Activated naive CD8-positive, alpha-beta T cell treated with anti-CD3 and anti-CD28 coated beads, Interleukin-2, amount 50 U/mL, for 24 hours (primary cell): ENCODE results near the gene CRYGS.
"Not testable (repeated sequence)": the region's sequence is repeated elsewhere in the genome, so short reads cannot be mapped to it uniquely, and the experiment has no call there.

ENCODE experiments used
- ATAC-seq: fragments of 150-1000 bp; cut with Tn5 transposase; one replicate; pipeline ENCODE4 v1.10.0; 2021
- DNase-seq: peaks from one replicate; pipeline ENCODE4 v3.0.0; 2021
- H3K27ac Mint-ChIP-seq: one replicate; pipeline ENCODE4 v1.8.0; 2021; ENCODE audit warnings: mild to moderate bottlenecking, mixed read lengths
- H3K27me3 Mint-ChIP-seq: one replicate; pipeline ENCODE4 v1.8.0; 2021; ENCODE audit warnings: mixed read lengths
- H3K36me3 Mint-ChIP-seq: one replicate; pipeline ENCODE4 v1.8.0; 2021; ENCODE audit warnings: low read depth, mixed read lengths
- H3K4me1 Mint-ChIP-seq: one replicate; pipeline ENCODE4 v1.8.0; 2021; ENCODE audit warnings: mixed read lengths
- H3K4me3 Mint-ChIP-seq: one replicate; pipeline ENCODE4 v1.8.0; 2021; ENCODE audit warnings: mild to moderate bottlenecking, moderate library complexity, mixed read lengths
- H3K9me3 Mint-ChIP-seq: one replicate; pipeline ENCODE4 v1.8.0; 2021; ENCODE audit warnings: mixed read lengths

CRYGS gene

GRCh38 chr3:186502138-186502948, 41.8 kb downstream of the CRYGS start:
- ATAC-seq: peak; percentile 50
- H3K4me3 Mint-ChIP-seq: peak overlapping the region; percentile 7
- H3K36me3 Mint-ChIP-seq: no peaks in the 10 kb centered on the region
- peaks cover 4% of the 10 kb centered on the region for H3K27me3 Mint-ChIP-seq
- H3K4me1 Mint-ChIP-seq: peaks cover 23% of the 10 kb centered on the region
- no peak overlapping the region for H3K27ac Mint-ChIP-seq
- peaks cover 5% of the 10 kb centered on the region for H3K9me3 Mint-ChIP-seq
- no peak for DNase-seq

GRCh38 chr3:186499949-186500348, 44.2 kb downstream of the CRYGS start:
- H3K4me3 Mint-ChIP-seq, H3K27ac Mint-ChIP-seq, DNase-seq, H3K36me3 Mint-ChIP-seq, ATAC-seq, H3K27me3 Mint-ChIP-seq, H3K9me3 Mint-ChIP-seq: not testable (repeated sequence)
- H3K4me1 Mint-ChIP-seq: peaks cover 11% of the 10 kb centered on the region

- not testable (repeated sequence) for ATAC-seq, H3K4me3 Mint-ChIP-seq, DNase-seq, H3K9me3 Mint-ChIP-seq, H3K4me1 Mint-ChIP-seq, H3K36me3 Mint-ChIP-seq, H3K27me3 Mint-ChIP-seq, H3K27ac Mint-ChIP-seq
Measured at GRCh38 chr3:186498022-186498421, 46.2 kb downstream of the CRYGS start.

GRCh38 chr3:186497608-186498007, 46.6 kb downstream of the CRYGS start:
- H3K27me3 Mint-ChIP-seq: peaks cover 1% of the 10 kb centered on the region
- no peaks in the 10 kb centered on the region for H3K36me3 Mint-ChIP-seq
- no peak for DNase-seq
- peaks cover 4% of the 10 kb centered on the region for H3K4me1 Mint-ChIP-seq
- H3K4me3 Mint-ChIP-seq: no peak overlapping the region
- H3K27ac Mint-ChIP-seq: no peak overlapping the region
- no peak for ATAC-seq
- peaks cover 5% of the 10 kb centered on the region for H3K9me3 Mint-ChIP-seq

GRCh38 chr3:186496635-186497034, 47.5 kb downstream of the CRYGS start:
- DNase-seq (no peak), ATAC-seq (no peak)
- Mint-ChIP-seq H3K4me3 (no peak overlapping the region), H3K27ac (no peak overlapping the region), H3K36me3 (no peaks in the 10 kb centered on the region), H3K9me3 (peaks cover 5% of the 10 kb centered on the region), H3K4me1 (peaks cover 3% of the 10 kb centered on the region), H3K27me3 (no peaks in the 10 kb centered on the region)

GRCh38 chr3:186496016-186496415, 48.2 kb downstream of the CRYGS start:
- no peak overlapping the region for H3K4me3 Mint-ChIP-seq
- no peaks in the 10 kb centered on the region for H3K36me3 Mint-ChIP-seq
- ATAC-seq: no peak
- peaks cover 3% of the 10 kb centered on the region for H3K4me1 Mint-ChIP-seq
- peaks cover 5% of the 10 kb centered on the region for H3K9me3 Mint-ChIP-seq
- no peaks in the 10 kb centered on the region for H3K27me3 Mint-ChIP-seq
- no peak overlapping the region for H3K27ac Mint-ChIP-seq
- no peak for DNase-seq

GRCh38 chr3:186493525-186494255, 50.5 kb downstream of the CRYGS start:
- ATAC-seq (no peak), DNase-seq (no peak)
- Mint-ChIP-seq H3K27ac (peak overlapping the region; percentile 24), H3K4me3 (no peak overlapping the region), H3K27me3 (peaks cover 2% of the 10 kb centered on the region), H3K36me3 (no peaks in the 10 kb centered on the region), H3K9me3 (no peaks in the 10 kb centered on the region), H3K4me1 (peaks cover 3% of the 10 kb centered on the region)

- Mint-ChIP-seq H3K27ac (no peak overlapping the region), H3K36me3 (no peaks in the 10 kb centered on the region), H3K4me1 (peaks cover 3% of the 10 kb centered on the region), H3K27me3 (peaks cover 2% of the 10 kb centered on the region), H3K4me3 (no peak overlapping the region), H3K9me3 (no peaks in the 10 kb centered on the region)
- DNase-seq (no peak), ATAC-seq (no peak)
Measured at GRCh38 chr3:186492385-186492984, 51.7 kb downstream of the CRYGS start.

- no peak for ATAC-seq
- H3K4me3 Mint-ChIP-seq: no peak overlapping the region
Measured at GRCh38 chr3:186489507-186489906, 54.7 kb downstream of the CRYGS start.

More at GRCh38 chr3:186489507-186489906, 54.7 kb downstream of the CRYGS start:
- Mint-ChIP-seq H3K9me3 (no peaks in the 10 kb centered on the region), H3K36me3 (no peaks in the 10 kb centered on the region), H3K4me1 (peaks cover 3% of the 10 kb centered on the region), H3K27me3 (peaks cover 2% of the 10 kb centered on the region), H3K27ac (no peak overlapping the region)
- no peak for DNase-seq
